Thoracic aorta (tissue), 2 donors: ENCODE results near the gene NUFIP1. TPM values are rescaled to one million over a fixed set of nuclear protein-coding genes. Genes with fewer than 3 reads are reported as not detected.

Experiments
- ATAC-seq: fragments of 150-250 bp; one replicate; pipeline ENCODE4 v1.8.0; 2017; ENCODE audit warnings: low read depth; ENCODE audit not compliant: insufficient number of reproducible peaks, low FRiP score
- DNase-seq: peaks from one replicate; pipeline ENCODE4 v3.0.0-alpha.2; 2020; ENCODE audit warnings: low spot score
- H3K27ac ChIP-seq, 2 donors: fragments of 200-600 bp; sonication (generic); 1 replicate in 1 of 2; 2 replicates in 1 of 2; pipeline ENCODE4 v1.5.1; 2016; ENCODE audit warnings: mild to moderate bottlenecking in 2 of 2, moderate library complexity in 2 of 2
- H3K27me3 ChIP-seq: fragments of 200-600 bp; sonication (generic); replicated peaks from 2 replicates; pipeline ENCODE4 v1.6.0; 2016; ENCODE audit warnings: mild to moderate bottlenecking; ENCODE audit not compliant: insufficient read depth
- H3K36me3 ChIP-seq: fragments of 200-600 bp; sonication (generic); one replicate; pipeline ENCODE4 v1.5.1; 2016
- H3K4me1 ChIP-seq, 2 donors: fragments of 200-600 bp; sonication (generic); 1 replicate in 1 of 2; 2 replicates in 1 of 2; pipeline versions ENCODE4 v1.5.1 to v1.6.0; 2016; ENCODE audit warnings: low read depth in 2 of 2, mild to moderate bottlenecking in 1 of 2; ENCODE audit not compliant: control insufficient read depth in 1 of 2
- H3K4me3 ChIP-seq: fragments of 200-600 bp; sonication (generic); 2 replicates; pipeline ENCODE4 v1.5.1; 2016; ENCODE audit warnings: mild to moderate bottlenecking
- H3K9me3 ChIP-seq: fragments of 200-600 bp; sonication (generic); 2 replicates; pipeline ENCODE4 v1.5.1; 2016
- total RNA-seq, 2 donors: library from RNA; depleted of rRNA; stranded (reverse); fragments of >200 nt; gene quantifications; one replicate each; pipeline versions ENCODE4 v1.1.0 to v1.2.3, GENCODE V29; 2016
- TF ChIP-seq, protein P1 (sequence below): fragments of 200-600 bp; sonication (generic); IDR thresholded peaks from one replicate; pipeline ENCODE4 v1.5.1; 2019; ENCODE audit warnings: antibody characterized with exemption

The NUFIP1 gene
- total RNA-seq, 2 donors from 2014 or later = 0.54 to 4.5 TPM

DNA sequence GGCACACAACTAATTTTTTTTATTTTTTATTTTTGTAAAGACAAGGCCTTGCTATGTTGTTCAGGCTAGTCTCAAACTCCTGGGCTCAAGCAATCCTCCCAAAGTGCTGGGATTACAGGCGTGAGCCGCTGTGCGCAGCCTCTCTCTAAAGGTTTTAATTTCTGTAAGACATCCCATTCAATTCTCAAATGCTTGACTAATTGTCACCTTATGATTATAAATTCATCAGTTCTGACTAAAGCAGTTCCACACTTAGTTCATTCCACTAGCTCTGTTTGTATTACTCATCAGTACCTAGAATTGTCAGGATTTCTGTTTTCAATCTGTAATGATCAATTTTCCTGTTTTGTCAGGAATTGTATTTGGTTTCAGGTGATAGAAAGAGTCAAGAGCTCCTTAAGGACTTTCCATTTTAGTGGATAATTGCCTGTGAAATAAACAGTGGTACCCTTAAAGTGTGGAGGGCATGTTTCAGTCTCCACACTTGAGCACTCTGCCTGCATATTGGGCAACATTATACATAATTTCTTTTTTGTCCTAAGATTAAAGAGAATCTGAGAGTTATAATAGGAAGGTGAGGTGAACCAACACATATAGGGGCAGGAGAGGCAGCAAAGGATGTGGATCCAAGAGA is 27.6 kb upstream of the NUFIP1 start:
- no peak for ATAC-seq

DNA sequence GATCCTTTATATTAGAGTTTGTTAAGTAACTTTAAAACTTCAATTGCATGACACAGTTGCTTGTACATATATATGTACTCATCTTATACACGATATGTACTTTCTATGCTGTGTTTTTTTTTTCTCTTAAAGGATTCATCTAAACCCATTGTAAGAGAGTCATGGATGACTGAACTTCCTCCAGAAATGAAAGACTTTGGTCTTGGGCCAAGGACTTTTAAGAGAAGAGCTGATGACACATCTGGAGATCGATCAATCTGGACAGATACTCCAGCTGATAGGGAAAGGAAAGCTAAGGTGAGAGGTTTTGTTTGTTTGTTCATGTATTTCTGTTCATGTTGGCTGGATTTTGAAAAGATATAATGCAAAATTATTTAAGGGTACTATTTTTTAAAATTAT is 26.0 kb upstream of the NUFIP1 start:
- Histone ChIP-seq H3K27ac (no peak overlapping the region), H3K4me3 (no peak overlapping the region), H3K4me1 (no peaks in the 10 kb centered on the region), H3K9me3 (no peaks in the 10 kb centered on the region), H3K36me3 (peaks cover 37% of the 10 kb centered on the region), H3K27me3 (no peaks in the 10 kb centered on the region)
- DNase-seq (no peak), ATAC-seq (no peak)
- TF ChIP-seq, protein P1, sequence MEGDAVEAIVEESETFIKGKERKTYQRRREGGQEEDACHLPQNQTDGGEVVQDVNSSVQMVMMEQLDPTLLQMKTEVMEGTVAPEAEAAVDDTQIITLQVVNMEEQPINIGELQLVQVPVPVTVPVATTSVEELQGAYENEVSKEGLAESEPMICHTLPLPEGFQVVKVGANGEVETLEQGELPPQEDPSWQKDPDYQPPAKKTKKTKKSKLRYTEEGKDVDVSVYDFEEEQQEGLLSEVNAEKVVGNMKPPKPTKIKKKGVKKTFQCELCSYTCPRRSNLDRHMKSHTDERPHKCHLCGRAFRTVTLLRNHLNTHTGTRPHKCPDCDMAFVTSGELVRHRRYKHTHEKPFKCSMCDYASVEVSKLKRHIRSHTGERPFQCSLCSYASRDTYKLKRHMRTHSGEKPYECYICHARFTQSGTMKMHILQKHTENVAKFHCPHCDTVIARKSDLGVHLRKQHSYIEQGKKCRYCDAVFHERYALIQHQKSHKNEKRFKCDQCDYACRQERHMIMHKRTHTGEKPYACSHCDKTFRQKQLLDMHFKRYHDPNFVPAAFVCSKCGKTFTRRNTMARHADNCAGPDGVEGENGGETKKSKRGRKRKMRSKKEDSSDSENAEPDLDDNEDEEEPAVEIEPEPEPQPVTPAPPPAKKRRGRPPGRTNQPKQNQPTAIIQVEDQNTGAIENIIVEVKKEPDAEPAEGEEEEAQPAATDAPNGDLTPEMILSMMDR = no peak

More for the DNA sequence above, 27.6 kb upstream of the NUFIP1 start:
- TF ChIP-seq, protein P1 = no peak
- no peak for DNase-seq
- Histone ChIP-seq H3K27me3 (no peaks in the 10 kb centered on the region), H3K4me3 (no peak overlapping the region), H3K9me3 (no peaks in the 10 kb centered on the region), H3K27ac (no peak overlapping the region), H3K36me3 (peaks cover 33% of the 10 kb centered on the region), H3K4me1 (no peaks in the 10 kb centered on the region)

DNA sequence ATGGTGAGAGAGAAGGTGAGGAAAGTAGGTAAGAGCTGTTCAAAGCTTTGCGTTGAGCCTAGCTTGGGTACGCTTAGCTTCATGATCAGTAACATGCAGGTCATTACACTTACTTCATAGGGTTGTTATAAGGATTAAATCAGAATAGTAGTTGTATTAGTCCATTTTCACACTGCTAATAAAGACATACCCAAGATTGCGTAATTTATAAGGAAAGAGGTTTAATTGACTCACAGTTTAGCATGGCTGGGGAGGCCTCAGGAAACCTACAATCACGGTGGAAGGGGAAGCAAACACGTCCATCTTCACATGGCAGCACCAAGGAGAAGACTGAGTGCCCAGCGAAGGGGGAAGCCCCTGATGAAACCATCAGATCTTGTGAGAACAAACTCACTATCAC is 21.9 kb upstream of the NUFIP1 start:
- H3K36me3 ChIP-seq = peaks cover 36% of the 10 kb centered on the region
- H3K4me1 ChIP-seq = no peaks in the 10 kb centered on the region
- ATAC-seq (no peak), DNase-seq (no peak)
- TF ChIP-seq, protein P1 = no peak
- H3K9me3 ChIP-seq = no peaks in the 10 kb centered on the region
- H3K4me3 ChIP-seq = no peak overlapping the region
- H3K27ac ChIP-seq = no peak overlapping the region
- no peaks in the 10 kb centered on the region for H3K27me3 ChIP-seq

DNA sequence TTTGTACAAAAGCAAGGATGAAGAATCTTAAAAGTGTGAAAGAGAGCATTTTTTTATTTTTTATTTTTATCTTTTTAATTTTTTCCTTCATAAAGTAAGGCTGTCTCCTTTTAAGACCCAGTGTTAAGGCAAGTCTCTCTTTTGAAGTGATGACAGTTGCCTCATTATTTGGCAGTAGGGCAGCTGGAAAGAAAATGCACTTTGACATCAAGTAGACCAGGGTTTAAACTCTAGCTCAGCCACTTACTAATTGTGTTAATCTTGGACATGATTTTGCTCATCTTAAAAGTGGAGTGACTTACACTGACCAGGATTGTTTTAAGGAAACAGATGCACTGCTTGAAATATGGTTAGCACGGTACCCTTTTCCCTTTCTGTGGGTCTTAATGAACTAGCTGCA is 18.6 kb upstream of the NUFIP1 start:
- H3K9me3 ChIP-seq = no peaks in the 10 kb centered on the region
- no peak for DNase-seq
- no peaks in the 10 kb centered on the region for H3K27me3 ChIP-seq
- no peak overlapping the region for H3K27ac ChIP-seq
- TF ChIP-seq, protein P1 = no peak
- no peak overlapping the region for H3K4me3 ChIP-seq
- H3K4me1 ChIP-seq = no peaks in the 10 kb centered on the region
- no peak for ATAC-seq
- H3K36me3 ChIP-seq = peaks cover 34% of the 10 kb centered on the region

DNA sequence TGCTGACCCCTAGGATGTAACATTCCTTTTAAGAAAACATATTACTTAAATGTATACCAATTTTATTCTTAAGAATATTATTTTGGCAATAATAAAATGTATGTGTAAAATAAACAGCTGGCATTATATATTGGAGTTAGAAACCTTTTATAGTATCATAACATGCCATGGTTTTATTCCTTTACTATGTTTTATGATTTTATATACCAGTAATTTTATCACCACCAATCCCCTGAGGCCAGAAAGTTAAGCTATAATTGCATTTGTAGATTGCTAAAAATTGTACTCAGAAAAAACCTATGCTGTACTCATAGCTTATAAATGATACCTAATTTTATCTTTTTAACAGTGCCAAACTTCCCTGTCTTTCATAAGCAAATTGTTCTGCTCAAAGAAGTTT is 18.0 kb upstream of the NUFIP1 start:
- TF ChIP-seq, protein P1 = no peak
- H3K36me3 ChIP-seq = peaks cover 35% of the 10 kb centered on the region
- DNase-seq = no peak
- H3K4me1 ChIP-seq = no peaks in the 10 kb centered on the region
- H3K27me3 ChIP-seq = no peaks in the 10 kb centered on the region
- H3K27ac ChIP-seq = no peak overlapping the region
- H3K4me3 ChIP-seq = no peak overlapping the region
- H3K9me3 ChIP-seq = no peaks in the 10 kb centered on the region
- no peak for ATAC-seq
